ENCODE measurements around the gene LRP1B.

GRCh38 chr2:141942006-141942789 is 188.6 kb downstream of the LRP1B start:
- TF ChIP-seq CTCF (IDR thresholded peaks at IDR 0.05 in 4 of 5, conservative IDR thresholded peaks at IDR 0.05 in 1 of 5) (no peak), POLR2A (IDR thresholded peaks at IDR 0.05) (no peak)
